ENCODE data around the gene RTKN.

DNA sequence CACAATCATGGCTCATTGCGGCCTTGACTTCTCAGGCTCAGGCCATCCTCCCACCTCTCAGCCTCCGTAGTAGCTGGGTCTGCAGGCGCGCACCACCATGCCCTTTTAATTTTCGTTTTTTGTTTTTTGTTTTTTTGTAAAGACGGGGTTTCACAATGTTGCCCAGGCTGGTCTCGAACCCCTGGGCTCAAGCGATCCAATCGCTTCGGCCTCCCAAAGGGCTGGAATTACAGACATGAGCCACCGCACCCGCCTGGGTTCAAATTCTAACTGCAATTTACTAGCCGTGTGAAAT is 49.3 kb downstream of the RTKN start:
- TF ChIP-seq, protein P1, sequence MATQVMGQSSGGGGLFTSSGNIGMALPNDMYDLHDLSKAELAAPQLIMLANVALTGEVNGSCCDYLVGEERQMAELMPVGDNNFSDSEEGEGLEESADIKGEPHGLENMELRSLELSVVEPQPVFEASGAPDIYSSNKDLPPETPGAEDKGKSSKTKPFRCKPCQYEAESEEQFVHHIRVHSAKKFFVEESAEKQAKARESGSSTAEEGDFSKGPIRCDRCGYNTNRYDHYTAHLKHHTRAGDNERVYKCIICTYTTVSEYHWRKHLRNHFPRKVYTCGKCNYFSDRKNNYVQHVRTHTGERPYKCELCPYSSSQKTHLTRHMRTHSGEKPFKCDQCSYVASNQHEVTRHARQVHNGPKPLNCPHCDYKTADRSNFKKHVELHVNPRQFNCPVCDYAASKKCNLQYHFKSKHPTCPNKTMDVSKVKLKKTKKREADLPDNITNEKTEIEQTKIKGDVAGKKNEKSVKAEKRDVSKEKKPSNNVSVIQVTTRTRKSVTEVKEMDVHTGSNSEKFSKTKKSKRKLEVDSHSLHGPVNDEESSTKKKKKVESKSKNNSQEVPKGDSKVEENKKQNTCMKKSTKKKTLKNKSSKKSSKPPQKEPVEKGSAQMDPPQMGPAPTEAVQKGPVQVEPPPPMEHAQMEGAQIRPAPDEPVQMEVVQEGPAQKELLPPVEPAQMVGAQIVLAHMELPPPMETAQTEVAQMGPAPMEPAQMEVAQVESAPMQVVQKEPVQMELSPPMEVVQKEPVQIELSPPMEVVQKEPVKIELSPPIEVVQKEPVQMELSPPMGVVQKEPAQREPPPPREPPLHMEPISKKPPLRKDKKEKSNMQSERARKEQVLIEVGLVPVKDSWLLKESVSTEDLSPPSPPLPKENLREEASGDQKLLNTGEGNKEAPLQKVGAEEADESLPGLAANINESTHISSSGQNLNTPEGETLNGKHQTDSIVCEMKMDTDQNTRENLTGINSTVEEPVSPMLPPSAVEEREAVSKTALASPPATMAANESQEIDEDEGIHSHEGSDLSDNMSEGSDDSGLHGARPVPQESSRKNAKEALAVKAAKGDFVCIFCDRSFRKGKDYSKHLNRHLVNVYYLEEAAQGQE (IDR thresholded peaks at IDR 0.05; ENCODE audit: insufficient read depth in 1 of 2, low read depth in 2 of 2, low read length in 1 of 2): no peak
- TF ChIP-seq, protein P2, sequence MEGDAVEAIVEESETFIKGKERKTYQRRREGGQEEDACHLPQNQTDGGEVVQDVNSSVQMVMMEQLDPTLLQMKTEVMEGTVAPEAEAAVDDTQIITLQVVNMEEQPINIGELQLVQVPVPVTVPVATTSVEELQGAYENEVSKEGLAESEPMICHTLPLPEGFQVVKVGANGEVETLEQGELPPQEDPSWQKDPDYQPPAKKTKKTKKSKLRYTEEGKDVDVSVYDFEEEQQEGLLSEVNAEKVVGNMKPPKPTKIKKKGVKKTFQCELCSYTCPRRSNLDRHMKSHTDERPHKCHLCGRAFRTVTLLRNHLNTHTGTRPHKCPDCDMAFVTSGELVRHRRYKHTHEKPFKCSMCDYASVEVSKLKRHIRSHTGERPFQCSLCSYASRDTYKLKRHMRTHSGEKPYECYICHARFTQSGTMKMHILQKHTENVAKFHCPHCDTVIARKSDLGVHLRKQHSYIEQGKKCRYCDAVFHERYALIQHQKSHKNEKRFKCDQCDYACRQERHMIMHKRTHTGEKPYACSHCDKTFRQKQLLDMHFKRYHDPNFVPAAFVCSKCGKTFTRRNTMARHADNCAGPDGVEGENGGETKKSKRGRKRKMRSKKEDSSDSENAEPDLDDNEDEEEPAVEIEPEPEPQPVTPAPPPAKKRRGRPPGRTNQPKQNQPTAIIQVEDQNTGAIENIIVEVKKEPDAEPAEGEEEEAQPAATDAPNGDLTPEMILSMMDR (IDR thresholded peaks at IDR 0.05): no peak

Measured in Panc1 (cell line).